ENCODE data around the gene RAD51B. TPM values are rescaled to one million over a fixed set of nuclear protein-coding genes. Genes with fewer than 3 reads are reported as not detected.
"Not testable (repeated sequence)": the region's sequence is repeated elsewhere in the genome, so short reads cannot be mapped to it uniquely, and the experiment has no call there.

Gene RAD51B
- total RNA-seq, 3 donors from 2014 or later, result 10.6 to 77.6 (median 33.8) TPM

DNA sequence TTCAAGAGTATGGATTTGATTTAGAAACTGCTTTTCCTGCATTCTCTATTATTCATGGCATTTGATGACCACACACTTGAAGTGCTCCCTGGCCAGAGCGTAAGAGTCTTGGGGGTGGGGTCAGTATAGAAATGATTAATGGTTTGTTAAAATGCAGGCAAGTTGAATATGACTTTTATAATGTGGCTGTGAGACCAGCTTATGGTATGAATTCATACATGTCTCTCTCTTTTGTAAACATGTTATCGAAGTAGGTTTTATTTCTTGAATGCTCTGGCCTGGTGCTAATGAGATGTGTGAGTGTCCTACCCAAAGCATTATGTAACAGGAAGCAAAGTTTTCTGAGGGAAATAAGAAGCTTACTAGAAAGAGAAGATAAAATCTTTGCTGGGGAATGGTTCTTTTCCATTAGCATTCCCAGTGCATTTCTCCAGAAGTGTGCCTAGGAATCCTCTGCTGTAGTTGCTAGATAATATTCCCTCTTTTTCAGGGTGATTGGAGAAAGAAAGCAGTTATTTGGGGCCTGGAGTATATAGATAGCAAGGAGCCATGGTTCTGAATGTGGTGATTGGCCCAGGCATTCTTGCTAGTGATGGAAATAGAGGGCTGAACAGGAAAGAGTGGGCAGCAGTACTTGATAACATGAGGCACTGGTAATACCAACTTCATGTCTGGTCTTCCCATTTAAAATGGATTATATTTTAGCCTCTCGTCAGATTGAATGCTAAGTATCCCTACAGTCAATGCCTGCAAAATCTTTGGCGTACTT, 289.7 kb downstream of the RAD51B start:
- DNase-seq (ENCODE audit: low spot score in 2 of 2), result no peak
- no peak for TF ChIP-seq POLR2A (IDR thresholded peaks at IDR 0.05)
- Histone ChIP-seq H3K27me3 (no peaks in the 10 kb centered on the region), H3K36me3 (no peaks in the 10 kb centered on the region), H3K4me3 (no peak overlapping the region), H3K4me1 (peaks cover 0 to 8% of the 10 kb centered on the region in 2 donors), H3K27ac (no peak overlapping the region), H3K9me3 (no peaks in the 10 kb centered on the region)
- intact Hi-C loops (cut with DNase I; ENCODE audit: low total_unique reads), result no loop called here

DNA sequence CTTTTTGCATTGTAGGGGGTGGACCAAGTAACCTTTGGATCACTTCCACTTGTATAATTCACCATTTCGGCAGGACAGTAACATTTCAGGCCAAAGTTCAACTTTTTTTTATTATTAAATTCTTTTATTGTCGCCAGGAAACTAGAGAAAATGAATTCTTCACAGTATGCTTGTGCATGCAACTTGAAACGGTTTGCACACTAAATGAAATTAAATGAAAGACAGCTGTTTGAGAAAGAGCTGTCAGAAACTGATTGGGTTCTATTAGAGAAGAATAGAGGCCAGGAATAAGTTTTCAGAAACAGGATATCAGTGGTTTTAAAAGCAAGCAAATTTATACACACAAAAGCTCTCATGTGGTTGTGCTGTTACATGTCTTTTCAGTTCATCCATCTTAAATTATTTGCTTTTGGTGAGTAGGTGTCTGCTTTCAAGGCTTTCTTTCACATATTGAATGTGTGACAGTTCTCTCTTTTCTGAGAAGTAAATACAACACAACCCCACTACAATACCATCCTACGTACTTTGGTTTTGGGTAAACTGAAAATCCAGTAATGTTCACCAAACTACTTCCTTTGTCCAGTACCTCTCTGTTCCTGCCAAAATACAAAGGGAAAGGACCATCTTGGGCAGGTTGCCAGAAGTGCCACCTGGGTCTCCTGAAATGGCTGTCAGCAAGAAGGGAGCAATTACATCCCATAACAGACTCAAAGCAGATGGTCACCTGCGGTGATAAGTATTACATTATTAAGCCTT, 291.7 kb downstream of the RAD51B start:
- H3K27ac ChIP-seq, result peak overlapping the region in 1 of 2 donors; percentile 13
- intact Hi-C loops (cut with DNase I; ENCODE audit: low total_unique reads), result no loop called here
- no peak for DNase-seq (ENCODE audit: low spot score in 2 of 2)

DNA sequence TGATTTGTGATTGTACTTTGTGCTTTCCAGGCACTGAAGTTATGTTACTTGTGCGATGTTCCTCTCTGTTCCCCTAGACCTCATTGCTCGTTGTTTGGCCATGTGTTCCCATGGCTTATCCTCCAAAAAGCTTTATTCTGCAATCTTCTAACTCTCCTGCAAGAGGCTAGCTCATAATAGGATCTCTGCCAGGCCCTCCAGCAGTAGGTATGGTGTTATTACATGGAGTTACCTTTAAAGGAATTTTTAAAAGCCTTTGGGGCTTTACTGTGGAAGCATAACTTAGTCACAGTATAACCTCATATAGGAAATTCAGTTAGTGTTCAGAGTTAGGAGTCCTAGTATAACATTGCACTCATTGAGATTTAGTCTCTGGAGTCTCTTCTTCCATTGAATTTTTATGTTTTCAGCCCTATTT, 292.3 kb downstream of the RAD51B start:
- Histone ChIP-seq H3K4me1 (peaks cover 0 to 8% of the 10 kb centered on the region in 2 donors), H3K27ac (peak overlapping the region in 1 of 2 donors; percentile 13), H3K27me3 (no peaks in the 10 kb centered on the region), H3K4me3 (no peak overlapping the region), H3K36me3 (no peaks in the 10 kb centered on the region), H3K9me3 (no peaks in the 10 kb centered on the region)
- DNase-seq (ENCODE audit: low spot score in 2 of 2), result no peak
- TF ChIP-seq, protein P1, sequence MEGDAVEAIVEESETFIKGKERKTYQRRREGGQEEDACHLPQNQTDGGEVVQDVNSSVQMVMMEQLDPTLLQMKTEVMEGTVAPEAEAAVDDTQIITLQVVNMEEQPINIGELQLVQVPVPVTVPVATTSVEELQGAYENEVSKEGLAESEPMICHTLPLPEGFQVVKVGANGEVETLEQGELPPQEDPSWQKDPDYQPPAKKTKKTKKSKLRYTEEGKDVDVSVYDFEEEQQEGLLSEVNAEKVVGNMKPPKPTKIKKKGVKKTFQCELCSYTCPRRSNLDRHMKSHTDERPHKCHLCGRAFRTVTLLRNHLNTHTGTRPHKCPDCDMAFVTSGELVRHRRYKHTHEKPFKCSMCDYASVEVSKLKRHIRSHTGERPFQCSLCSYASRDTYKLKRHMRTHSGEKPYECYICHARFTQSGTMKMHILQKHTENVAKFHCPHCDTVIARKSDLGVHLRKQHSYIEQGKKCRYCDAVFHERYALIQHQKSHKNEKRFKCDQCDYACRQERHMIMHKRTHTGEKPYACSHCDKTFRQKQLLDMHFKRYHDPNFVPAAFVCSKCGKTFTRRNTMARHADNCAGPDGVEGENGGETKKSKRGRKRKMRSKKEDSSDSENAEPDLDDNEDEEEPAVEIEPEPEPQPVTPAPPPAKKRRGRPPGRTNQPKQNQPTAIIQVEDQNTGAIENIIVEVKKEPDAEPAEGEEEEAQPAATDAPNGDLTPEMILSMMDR (IDR thresholded peaks at IDR 0.05), result no peak
- TF ChIP-seq POLR2AphosphoS5 (IDR thresholded peaks at IDR 0.05), result no peak
- TF ChIP-seq POLR2A (IDR thresholded peaks at IDR 0.05), result no peak
- intact Hi-C loops (cut with DNase I; ENCODE audit: low total_unique reads), result no loop called here

More for the DNA sequence above, 291.7 kb downstream of the RAD51B start:
- no peaks in the 10 kb centered on the region for H3K9me3 ChIP-seq
- H3K4me3 ChIP-seq, result no peak overlapping the region
- no peaks in the 10 kb centered on the region for H3K36me3 ChIP-seq
- TF ChIP-seq POLR2A (IDR thresholded peaks at IDR 0.05), result no peak
- TF ChIP-seq, protein P1 (IDR thresholded peaks at IDR 0.05), result no peak
- peaks cover 0 to 8% of the 10 kb centered on the region in 2 donors for H3K4me1 ChIP-seq
- H3K27me3 ChIP-seq, result no peaks in the 10 kb centered on the region

DNA sequence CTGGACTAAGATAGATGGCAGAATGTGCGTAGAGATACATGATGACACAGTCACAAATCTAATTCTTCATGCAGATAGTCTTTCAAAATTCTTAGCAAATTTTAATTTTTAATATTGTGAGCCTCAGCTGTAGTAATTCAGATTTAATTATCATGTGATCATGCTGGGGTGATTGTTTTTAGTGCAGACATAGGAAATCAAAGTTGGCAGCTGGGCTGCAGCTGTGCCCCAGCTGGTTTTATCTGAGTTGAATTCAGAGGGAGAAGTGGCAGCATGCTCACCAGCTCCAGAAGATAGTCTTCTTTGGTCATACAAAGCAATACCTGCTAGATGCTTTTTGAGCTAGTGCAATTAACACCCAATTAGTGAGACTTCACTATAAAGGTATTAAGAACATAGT, 292.9 kb downstream of the RAD51B start:
- H3K4me3 ChIP-seq, result no peak overlapping the region
- intact Hi-C loops (cut with DNase I; ENCODE audit: low total_unique reads), result no loop called here
- DNase-seq (ENCODE audit: low spot score in 2 of 2), result no peak
- TF ChIP-seq POLR2AphosphoS5 (IDR thresholded peaks at IDR 0.05), result no peak
- TF ChIP-seq, protein P1 (IDR thresholded peaks at IDR 0.05), result no peak
- TF ChIP-seq POLR2A (IDR thresholded peaks at IDR 0.05), result no peak
- H3K36me3 ChIP-seq, result no peaks in the 10 kb centered on the region
- H3K4me1 ChIP-seq, result peaks cover 0 to 8% of the 10 kb centered on the region in 2 donors
- H3K9me3 ChIP-seq, result no peaks in the 10 kb centered on the region
- no peak overlapping the region for H3K27ac ChIP-seq
- H3K27me3 ChIP-seq, result no peaks in the 10 kb centered on the region

DNA sequence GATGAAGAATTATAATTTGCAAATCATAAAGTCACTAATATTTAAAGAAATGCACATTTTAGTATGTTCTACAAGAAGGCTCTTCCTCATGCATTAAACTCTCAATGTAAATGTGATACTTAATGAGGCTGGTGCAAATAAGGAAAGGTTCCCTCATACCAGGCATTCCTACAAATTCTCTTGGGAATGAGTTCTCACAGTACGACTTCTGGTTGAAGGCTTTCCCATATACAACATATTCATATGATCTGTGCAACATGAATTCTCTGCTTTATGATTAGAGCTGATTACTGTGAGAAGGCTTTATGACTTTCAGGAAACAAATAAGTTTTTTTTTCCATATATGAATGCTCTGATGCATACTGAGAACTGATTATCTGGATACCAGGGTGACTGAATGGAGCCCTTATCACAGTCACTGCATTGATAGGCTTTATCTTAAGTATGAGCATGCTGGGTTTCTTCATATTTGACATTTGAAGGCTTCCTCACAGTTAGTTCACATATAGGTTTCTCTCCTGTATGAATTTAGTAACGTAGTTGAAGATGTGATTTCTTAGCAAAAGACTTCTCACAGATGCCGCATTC, 293.9 kb downstream of the RAD51B start:
- Histone ChIP-seq H3K36me3 (no peaks in the 10 kb centered on the region), H3K27me3 (no peaks in the 10 kb centered on the region), H3K4me1 (peaks cover 0 to 8% of the 10 kb centered on the region in 2 donors), H3K4me3 (no peak overlapping the region), H3K27ac (no peak overlapping the region), H3K9me3 (no peaks in the 10 kb centered on the region)
- no peak for DNase-seq (ENCODE audit: low spot score in 2 of 2)
- TF ChIP-seq POLR2A (IDR thresholded peaks at IDR 0.05) (no peak), POLR2AphosphoS5 (IDR thresholded peaks at IDR 0.05) (no peak)
- TF ChIP-seq, protein P1 (IDR thresholded peaks at IDR 0.05), result no peak
- intact Hi-C loops (cut with DNase I; ENCODE audit: low total_unique reads), result no loop called here

DNA sequence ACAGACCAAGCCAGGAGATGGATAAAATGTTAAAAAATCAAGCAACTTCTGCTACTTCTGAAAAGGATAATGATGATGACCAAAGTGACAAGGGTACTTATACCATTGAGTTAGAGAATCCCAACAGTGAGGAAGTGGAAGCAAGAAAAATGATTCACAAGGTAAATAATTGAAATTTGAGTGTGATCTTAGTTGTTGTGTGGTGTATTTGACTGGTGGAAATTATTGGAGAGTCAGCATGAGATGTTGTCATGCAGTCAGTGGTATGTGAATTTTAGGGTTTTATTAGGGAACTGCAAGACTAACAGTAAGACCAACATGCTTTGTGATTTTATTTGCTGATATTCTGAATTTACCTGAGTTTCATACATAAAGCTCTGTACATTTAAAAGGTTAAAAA, 296.4 kb downstream of the RAD51B start:
- H3K9me3 ChIP-seq; H3K36me3 ChIP-seq; intact Hi-C loops (cut with DNase I; ENCODE audit: low total_unique reads); H3K27me3 ChIP-seq; H3K27ac ChIP-seq; H3K4me1 ChIP-seq; DNase-seq (ENCODE audit: low spot score in 2 of 2); H3K4me3 ChIP-seq: not testable (repeated sequence)
